MM.1S (cell line): ENCODE results near the gene ZFR.

Experiments
- DNase-seq: peaks from one replicate; pipeline ENCODE4 v3.0.0-alpha.2; 2015
- H2AFZ ChIP-seq: fragments of 300-600 bp; sonication (generic); 2 replicates; pipeline ENCODE4 v1.6.0; 2016; ENCODE audit warnings: antibody characterized with exemption, low read length
- H3F3A ChIP-seq: fragments of 300-600 bp; sonication (generic); 2 replicates; pipeline ENCODE4 v1.6.1; 2016; ENCODE audit warnings: mild to moderate bottlenecking, antibody characterized with exemption, low read length, moderate library complexity, mixed read lengths; ENCODE audit not compliant: insufficient read depth
- H3K27ac ChIP-seq: fragments of 300-600 bp; sonication (generic); 2 replicates; pipeline ENCODE4 v1.5.1; 2016; ENCODE audit warnings: mild to moderate bottlenecking, low read length
- H3K27me3 ChIP-seq: fragments of 300-600 bp; sonication (generic); replicated peaks from 2 replicates; pipeline ENCODE4 v1.6.0; 2016; ENCODE audit warnings: low read length; ENCODE audit not compliant: insufficient read depth
- H3K36me3 ChIP-seq: fragments of 300-600 bp; sonication (generic); replicated peaks from 2 replicates; pipeline ENCODE4 v1.6.1; 2016; ENCODE audit warnings: mild to moderate bottlenecking, low read length, mixed read lengths; ENCODE audit not compliant: insufficient read depth
- H3K4me1 ChIP-seq: fragments of 300-600 bp; sonication (generic); 2 replicates; pipeline ENCODE4 v1.6.1; 2016; ENCODE audit warnings: low read length, mixed read lengths
- H3K4me2 ChIP-seq: fragments of 300-600 bp; sonication (generic); 2 replicates; pipeline ENCODE4 v1.6.0; 2016; ENCODE audit warnings: low read depth, low read length
- H3K4me3 ChIP-seq: fragments of 300-600 bp; sonication (generic); 2 replicates; pipeline ENCODE4 v1.5.1; 2016; ENCODE audit warnings: low read length, mixed read lengths
- H3K79me2 ChIP-seq: fragments of 300-600 bp; sonication (generic); 2 replicates; pipeline ENCODE4 v1.6.1; 2016; ENCODE audit warnings: mixed run types, low read length, mixed read lengths
- H3K9ac ChIP-seq: fragments of 300-600 bp; sonication (generic); 2 replicates; pipeline ENCODE4 v1.6.1; 2016; ENCODE audit warnings: low read length, mixed read lengths
- H3K9me2 ChIP-seq: fragments of 300-600 bp; sonication (generic); replicated peaks from 2 replicates; pipeline ENCODE4 v1.6.1; 2016; ENCODE audit warnings: mild to moderate bottlenecking, low read length, mixed read lengths; ENCODE audit not compliant: insufficient read depth
- H3K9me3 ChIP-seq: fragments of 300-600 bp; sonication (generic); replicated peaks from 2 replicates; pipeline ENCODE4 v1.6.1; 2016; ENCODE audit warnings: mild to moderate bottlenecking, low read length, mixed read lengths; ENCODE audit not compliant: insufficient read depth
- H4K20me1 ChIP-seq: fragments of 300-600 bp; sonication (generic); 2 replicates; pipeline ENCODE4 v1.6.1; 2016; ENCODE audit warnings: mild to moderate bottlenecking, low read length, moderate library complexity, mixed read lengths; ENCODE audit not compliant: insufficient read depth
- EZH2 ChIP-seq: fragments of 300-600 bp; sonication (generic); optimal IDR thresholded peaks from 2 replicates; pipeline ENCODE3; 2017; ENCODE audit warnings: low read depth, mild to moderate bottlenecking, antibody characterized with exemption, low read length, mixed read lengths
- EZH2phosphoT487 ChIP-seq: fragments of 300-600 bp; sonication (generic); IDR thresholded peaks from 2 replicates; pipeline ENCODE4 v1.6.1; 2018; ENCODE audit warnings: antibody characterized with exemption, low read length
- TF ChIP-seq, protein P1 (sequence below): fragments of 300-600 bp; sonication (generic); IDR thresholded peaks from 2 replicates; pipeline ENCODE4 v1.5.1; 2016; ENCODE audit warnings: antibody characterized with exemption, low read length, mixed read lengths

Gene ZFR

GRCh38 chr5:32428426-32428825, 16.1 kb downstream of the ZFR start:
- DNase-seq: no peak
- no peaks in the 10 kb centered on the region for H3K4me1 ChIP-seq
- no peaks in the 10 kb centered on the region for H3K27me3 ChIP-seq
- no peaks in the 10 kb centered on the region for H3K9me2 ChIP-seq
- peaks cover 97% of the 10 kb centered on the region for H3K79me2 ChIP-seq
- H3K9ac ChIP-seq: no peak overlapping the region
- H3K4me2 ChIP-seq: no peak overlapping the region
- H3K27ac ChIP-seq: no peak overlapping the region
- H3F3A ChIP-seq: 0 out of 2 replicates have a peak, but pooled peaks cover 3% of the 10 kb centered on the region
- no peaks in the 10 kb centered on the region for H3K9me3 ChIP-seq
- peaks cover 9% of the 10 kb centered on the region; the same call in 1 of the 2 replicates for H3K36me3 ChIP-seq
- TF ChIP-seq EZH2: no peak
- TF ChIP-seq EZH2phosphoT487: no peak
- TF ChIP-seq, protein P1, sequence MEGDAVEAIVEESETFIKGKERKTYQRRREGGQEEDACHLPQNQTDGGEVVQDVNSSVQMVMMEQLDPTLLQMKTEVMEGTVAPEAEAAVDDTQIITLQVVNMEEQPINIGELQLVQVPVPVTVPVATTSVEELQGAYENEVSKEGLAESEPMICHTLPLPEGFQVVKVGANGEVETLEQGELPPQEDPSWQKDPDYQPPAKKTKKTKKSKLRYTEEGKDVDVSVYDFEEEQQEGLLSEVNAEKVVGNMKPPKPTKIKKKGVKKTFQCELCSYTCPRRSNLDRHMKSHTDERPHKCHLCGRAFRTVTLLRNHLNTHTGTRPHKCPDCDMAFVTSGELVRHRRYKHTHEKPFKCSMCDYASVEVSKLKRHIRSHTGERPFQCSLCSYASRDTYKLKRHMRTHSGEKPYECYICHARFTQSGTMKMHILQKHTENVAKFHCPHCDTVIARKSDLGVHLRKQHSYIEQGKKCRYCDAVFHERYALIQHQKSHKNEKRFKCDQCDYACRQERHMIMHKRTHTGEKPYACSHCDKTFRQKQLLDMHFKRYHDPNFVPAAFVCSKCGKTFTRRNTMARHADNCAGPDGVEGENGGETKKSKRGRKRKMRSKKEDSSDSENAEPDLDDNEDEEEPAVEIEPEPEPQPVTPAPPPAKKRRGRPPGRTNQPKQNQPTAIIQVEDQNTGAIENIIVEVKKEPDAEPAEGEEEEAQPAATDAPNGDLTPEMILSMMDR: no peak
- no peak overlapping the region for H3K4me3 ChIP-seq
- no peak overlapping the region for H2AFZ ChIP-seq
- H4K20me1 ChIP-seq: no peaks in the 10 kb centered on the region

DNA sequence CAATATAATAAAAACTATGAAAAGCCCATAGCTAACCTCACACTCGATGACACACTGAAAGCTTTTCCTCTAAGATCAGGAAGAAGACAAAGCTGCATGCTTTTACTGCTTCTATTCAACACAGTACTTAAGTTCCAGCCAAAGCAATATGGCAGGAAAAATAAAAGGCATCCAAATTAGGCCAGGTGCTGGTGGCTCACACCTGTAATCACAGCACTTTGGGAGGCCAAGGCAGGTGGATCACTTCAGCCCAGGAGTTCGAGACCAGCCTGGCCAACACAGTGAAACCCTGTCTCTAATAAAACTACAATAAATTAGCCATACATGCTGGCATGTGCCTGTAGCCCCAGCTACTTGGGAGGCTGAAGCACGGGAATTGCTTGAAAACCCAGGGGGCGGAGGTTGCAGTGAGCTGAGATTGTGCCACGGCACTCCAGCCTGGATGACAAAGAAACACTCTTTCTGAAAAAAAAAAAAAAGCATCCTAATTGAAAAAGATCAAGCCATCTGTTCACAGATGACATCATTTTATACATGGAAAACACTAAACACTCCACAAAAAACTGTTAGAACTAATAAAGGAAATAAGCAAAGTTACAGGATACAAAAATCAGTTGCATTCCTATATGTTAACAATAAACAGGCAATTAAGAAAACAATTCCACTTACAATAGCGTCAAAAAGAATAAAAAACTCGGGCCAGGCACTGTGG, 17.9 kb downstream of the ZFR start:
- Histone ChIP-seq H3K9me2 (no peaks in the 10 kb centered on the region), H4K20me1 (no peaks in the 10 kb centered on the region), H3K27ac (no peak overlapping the region), H3K79me2 (peaks cover 99% of the 10 kb centered on the region), H3K4me3 (no peak overlapping the region), H3K9ac (no peak overlapping the region), H3F3A (0 out of 2 replicates have a peak, but pooled peaks cover 3% of the 10 kb centered on the region), H3K9me3 (no peaks in the 10 kb centered on the region), H3K27me3 (no peaks in the 10 kb centered on the region), H2AFZ (no peak overlapping the region), H3K4me1 (peaks cover 7% of the 10 kb centered on the region), H3K4me2 (no peak overlapping the region), H3K36me3 (0 out of 2 replicates have a peak, but pooled peaks cover 9% of the 10 kb centered on the region)
- TF ChIP-seq EZH2phosphoT487: no peak
- TF ChIP-seq, protein P1: no peak
- DNase-seq: no peak

DNA sequence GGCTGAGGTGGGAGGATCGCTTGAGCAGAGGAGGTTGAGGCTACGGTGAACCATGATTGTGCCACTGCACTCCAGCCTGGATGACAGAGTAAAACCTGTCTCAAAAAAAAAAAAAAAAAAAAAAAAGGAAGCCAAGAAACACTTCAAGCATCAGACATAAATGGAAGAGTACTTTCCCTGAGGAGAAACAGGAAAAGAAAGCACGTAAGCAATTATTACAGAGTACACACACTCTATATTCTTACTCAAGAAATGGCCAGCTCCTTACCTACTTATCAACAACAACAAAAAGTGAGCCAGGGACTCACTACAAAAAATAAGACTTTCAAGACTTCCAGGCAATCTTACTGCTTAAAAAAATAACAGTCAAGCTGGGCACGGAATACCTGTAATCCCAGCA, 21.8 kb downstream of the ZFR start:
- Histone ChIP-seq H2AFZ (no peak overlapping the region), H3K4me3 (no peak overlapping the region), H3K27ac (no peak overlapping the region), H3K9me3 (no peaks in the 10 kb centered on the region), H3K4me1 (peaks cover 17% of the 10 kb centered on the region), H3K27me3 (no peaks in the 10 kb centered on the region), H3K4me2 (no peak overlapping the region), H4K20me1 (no peaks in the 10 kb centered on the region), H3K9ac (no peak overlapping the region), H3F3A (peaks cover 3% of the 10 kb centered on the region; the same call in 1 of the 2 replicates), H3K9me2 (no peaks in the 10 kb centered on the region), H3K36me3 (no peaks in the 10 kb centered on the region), H3K79me2 (peaks cover 88% of the 10 kb centered on the region)
- DNase-seq: no peak
- no peak for TF ChIP-seq EZH2phosphoT487
- no peak for TF ChIP-seq EZH2
- TF ChIP-seq, protein P1: no peak
